Right ventricle myocardium superior (tissue), 1 donor: Measurements from ENCODE around the gene MMP20. TPM values are rescaled to one million over a fixed set of nuclear protein-coding genes. Genes with fewer than 3 reads are reported as not detected.

Source experiments
- ATAC-seq: fragments of 200-7000 bp; cut with Tn5 transposase; one replicate; pipeline ENCODE4 v1.9.1; 2020; ENCODE audit warnings: mild to moderate bottlenecking; ENCODE audit not compliant: poor library complexity
- DNase-seq: peaks from one replicate; pipeline ENCODE4 v3.0.0-alpha.2; 2020
- intact Hi-C: fragments of 100-400 bp; cut with DNase I; formaldehyde crosslinking; loops from one replicate; pipeline ENCODE4 v1.11.2; 2022
- total RNA-seq: library from RNA; stranded (reverse); fragmentation: NEBNext Ultra II Directional; extraction: Animal tissue kit (Norgen Biotek cat#: 25700); gene quantifications from one replicate; pipeline ENCODE4 v1.2.1, GENCODE V29; 2021
- donor health status: DM: no; HTN: yes; CAD: no; lungs with severe emphysema.

MMP20 gene
- total RNA-seq, 1 donor from 2014 or later = not detected

GRCh38 chr11:102599642-102600261 lies 25.4 kb downstream of the MMP20 start:
- no peak for DNase-seq
- intact Hi-C loops = no loop called here
- no peak for ATAC-seq

- intact Hi-C loops = no loop called here
- ATAC-seq (no peak), DNase-seq (no peak)
These were observed 26.9 kb downstream of the MMP20 start for GRCh38 chr11:102598272-102598671.

GRCh38 chr11:102596578-102596977 lies 28.6 kb downstream of the MMP20 start:
- ATAC-seq (no peak), DNase-seq (no peak)
- intact Hi-C loops = no loop called here

- ATAC-seq (no peak), DNase-seq (no peak)
- intact Hi-C loops = no loop called here
These were observed 32.2 kb downstream of the MMP20 start for GRCh38 chr11:102592634-102593581.

GRCh38 chr11:102592131-102592530 lies 33.0 kb downstream of the MMP20 start:
- ATAC-seq (no peak), DNase-seq (no peak)
- intact Hi-C loops = no loop called here

- intact Hi-C loops = no loop called here
- ATAC-seq = no peak
- no peak for DNase-seq
These were observed 33.9 kb downstream of the MMP20 start for GRCh38 chr11:102591160-102591718.

- ATAC-seq (no peak), DNase-seq (no peak)
- intact Hi-C loops = no loop called here
These were observed 34.7 kb downstream of the MMP20 start for GRCh38 chr11:102590276-102591049.

- no peak for ATAC-seq
These were observed 36.1 kb downstream of the MMP20 start for GRCh38 chr11:102589047-102589459.

GRCh38 chr11:102587722-102588121 lies 37.4 kb downstream of the MMP20 start:
- ATAC-seq (no peak), DNase-seq (no peak)
- intact Hi-C loops = no loop called here

More at GRCh38 chr11:102589047-102589459, 36.1 kb downstream of the MMP20 start:
- no peak for DNase-seq
- intact Hi-C loops = no loop called here

GRCh38 chr11:102583141-102583873 lies 41.8 kb downstream of the MMP20 start:
- ATAC-seq (no peak), DNase-seq (no peak)
- intact Hi-C loops = no loop called here

GRCh38 chr11:102582140-102582539 lies 43.0 kb downstream of the MMP20 start:
- no peak for DNase-seq
- no peak for ATAC-seq
- intact Hi-C loops = no loop called here

- no peak for DNase-seq
- intact Hi-C loops = no loop called here
- ATAC-seq = no peak
These were observed 44.1 kb downstream of the MMP20 start for GRCh38 chr11:102581066-102581465.

GRCh38 chr11:102580185-102580951 lies 44.8 kb downstream of the MMP20 start:
- ATAC-seq = no peak
- intact Hi-C loops = no loop called here
- DNase-seq = no peak

GRCh38 chr11:102577723-102578122 lies 47.4 kb downstream of the MMP20 start:
- intact Hi-C loops = no loop called here
- ATAC-seq (no peak), DNase-seq (no peak)

GRCh38 chr11:102577182-102577581 lies 48.0 kb downstream of the MMP20 start:
- intact Hi-C loops = no loop called here
- DNase-seq (no peak), ATAC-seq (no peak)

- DNase-seq (no peak), ATAC-seq (no peak)
- intact Hi-C loops = no loop called here
These were observed 48.8 kb downstream of the MMP20 start for GRCh38 chr11:102576350-102576749.

- intact Hi-C loops = no loop called here
- DNase-seq (no peak), ATAC-seq (no peak)
These were observed 50.1 kb downstream of the MMP20 start for GRCh38 chr11:102575012-102575411.

GRCh38 chr11:102573851-102574250 lies 51.3 kb downstream of the MMP20 start:
- intact Hi-C loops = no loop called here
- DNase-seq (no peak), ATAC-seq (no peak)
